SU-DHL-6 (cell line): ENCODE measurements around the gene PANX2.

Experiments used
- CTCF ChIP-seq: fragments of 200-600 bp; sonication (generic); IDR thresholded peaks from one replicate; pipeline ENCODE4 v1.5.1; 2017; ENCODE audit warnings: antibody characterized with exemption, mild to moderate bottlenecking, low read length, moderate library complexity; ENCODE audit not compliant: insufficient read depth, poor library complexity, severe bottlenecking
- EZH2phosphoT487 ChIP-seq: fragments of 200-600 bp; sonication (generic), shearing (Covaris generic); conservative IDR thresholded peaks from 2 replicates; pipeline ENCODE4 v1.6.1; 2018; ENCODE audit warnings: mild to moderate bottlenecking, antibody characterized with exemption, low read length, moderate library complexity, mixed read lengths

DNA sequence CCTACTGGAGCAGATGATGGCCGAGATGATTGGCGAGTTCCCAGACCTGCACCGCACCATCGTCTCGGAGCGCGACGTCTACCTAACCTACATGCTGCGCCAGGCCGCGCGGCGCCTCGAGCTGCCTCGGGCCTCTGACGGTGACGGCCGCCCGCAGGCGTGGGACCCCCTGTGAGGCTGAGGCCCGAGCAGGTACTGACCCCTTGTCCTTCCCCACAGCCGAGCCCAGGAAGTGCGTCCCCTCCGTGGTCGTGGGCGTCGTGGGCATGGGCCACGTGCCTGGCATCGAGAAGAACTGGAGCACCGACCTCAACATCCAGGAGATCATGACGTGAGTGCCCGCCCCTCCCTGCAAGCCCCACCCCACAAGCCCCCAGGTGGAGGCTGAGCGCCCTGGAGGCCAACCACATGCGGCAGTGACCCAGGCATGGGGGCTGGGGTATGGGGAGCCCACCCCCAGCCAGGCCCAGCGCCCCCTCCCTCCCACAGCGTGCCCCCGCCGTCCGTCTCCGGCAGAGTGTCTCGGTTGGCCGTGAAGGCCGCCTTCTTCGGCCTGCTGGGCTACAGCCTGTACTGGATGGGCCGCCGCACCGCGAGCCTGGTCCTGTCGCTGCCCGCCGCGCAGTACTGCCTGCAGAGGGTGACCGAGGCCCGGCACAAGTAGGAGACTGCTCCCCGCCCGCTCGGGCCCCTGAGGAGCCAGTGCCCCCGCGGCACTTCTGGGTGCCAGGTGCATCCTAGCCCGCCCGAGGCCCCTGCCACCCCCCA lies 27.5 kb downstream of the PANX2 start:
- TF ChIP-seq EZH2phosphoT487, result no peak
- no peak for TF ChIP-seq CTCF
